ENCODE results near the gene HNRNPLL. TPM values are rescaled to one million over a fixed set of nuclear protein-coding genes. Genes with fewer than 3 reads are reported as not detected.

The HNRNPLL gene
- total RNA-seq, 3 donors from 2014 or later, result 48.3 to 75.1 (median 57.0) TPM

- H3K9me3 ChIP-seq, result peaks cover 4 to 5% of the 10 kb centered on the region in 2 donors
- H3K4me1 ChIP-seq, result no peaks in the 10 kb centered on the region
- DNase-seq (ENCODE audit: low spot score in 2 of 2), result no peak
- H3K4me3 ChIP-seq, result no peak overlapping the region
- TF ChIP-seq POLR2A (IDR thresholded peaks at IDR 0.05) (no peak), CTCF (IDR thresholded peaks at IDR 0.05) (no peak), POLR2AphosphoS5 (IDR thresholded peaks at IDR 0.05) (no peak)
- H3K36me3 ChIP-seq, result no peaks in the 10 kb centered on the region
- intact Hi-C loops (cut with DNase I; ENCODE audit: low total_unique reads), result no loop called here
- H3K27me3 ChIP-seq, result no peaks in the 10 kb centered on the region
- no peak overlapping the region for H3K27ac ChIP-seq
Observed at GRCh38 chr2:38632980-38633379, 30.3 kb upstream of the HNRNPLL start.

DNA sequence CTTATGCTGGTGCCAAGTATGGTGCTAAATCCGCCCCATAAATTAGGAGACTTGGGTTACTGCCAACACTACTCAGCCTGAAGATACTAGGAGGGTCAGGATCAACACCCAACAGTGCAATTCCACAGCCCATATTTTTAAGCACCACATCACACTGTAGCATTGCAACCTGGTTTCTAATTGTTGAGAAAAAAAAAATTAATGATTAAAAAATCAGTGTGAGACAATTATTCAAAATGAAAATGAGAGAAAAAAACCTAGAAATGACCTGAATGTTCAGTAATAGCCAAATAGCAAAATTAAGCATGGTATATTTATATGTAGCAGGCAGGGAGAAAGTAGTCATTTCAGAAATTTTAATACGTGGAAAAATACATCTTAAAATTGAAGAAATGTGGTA is 29.2 kb upstream of the HNRNPLL start:
- intact Hi-C loops (cut with DNase I; ENCODE audit: low total_unique reads), result no loop called here
- Histone ChIP-seq H3K4me1 (no peaks in the 10 kb centered on the region), H3K36me3 (no peaks in the 10 kb centered on the region), H3K27me3 (no peaks in the 10 kb centered on the region), H3K4me3 (no peak overlapping the region), H3K9me3 (peaks cover 4 to 5% of the 10 kb centered on the region in 2 donors), H3K27ac (no peak overlapping the region)
- TF ChIP-seq CTCF (IDR thresholded peaks at IDR 0.05), result no peak
- TF ChIP-seq POLR2A (IDR thresholded peaks at IDR 0.05), result no peak
- no peak for TF ChIP-seq POLR2AphosphoS5 (IDR thresholded peaks at IDR 0.05)
- no peak for DNase-seq (ENCODE audit: low spot score in 2 of 2)

DNA sequence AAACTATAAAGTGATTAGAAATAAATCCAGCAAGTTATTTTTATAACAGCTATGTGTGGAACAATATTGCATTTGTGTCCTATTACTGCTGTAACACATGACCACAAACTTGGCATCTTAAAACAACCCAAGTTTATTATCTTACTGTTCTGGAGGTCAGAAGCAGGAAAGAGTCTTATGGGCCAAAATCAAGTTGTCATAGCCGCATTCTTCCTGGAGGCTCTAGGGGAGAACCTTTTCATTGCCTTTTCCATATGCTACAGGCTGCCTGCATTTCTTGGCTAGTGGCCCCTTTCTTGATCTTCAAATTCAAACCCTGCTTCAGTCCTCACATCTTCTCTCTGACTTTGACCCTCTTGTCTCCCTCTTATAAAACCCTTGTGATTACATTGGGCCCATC is 27.0 kb upstream of the HNRNPLL start:
- Histone ChIP-seq H3K9me3 (peaks cover 4 to 5% of the 10 kb centered on the region in 2 donors), H3K27me3 (no peaks in the 10 kb centered on the region), H3K4me3 (no peak overlapping the region), H3K27ac (no peak overlapping the region), H3K36me3 (no peaks in the 10 kb centered on the region), H3K4me1 (no peaks in the 10 kb centered on the region)
- intact Hi-C loops (cut with DNase I; ENCODE audit: low total_unique reads), result no loop called here
- no peak for TF ChIP-seq POLR2AphosphoS5 (IDR thresholded peaks at IDR 0.05)
- no peak for TF ChIP-seq POLR2A (IDR thresholded peaks at IDR 0.05)
- TF ChIP-seq CTCF (IDR thresholded peaks at IDR 0.05), result no peak
- DNase-seq (ENCODE audit: low spot score in 2 of 2), result no peak

DNA sequence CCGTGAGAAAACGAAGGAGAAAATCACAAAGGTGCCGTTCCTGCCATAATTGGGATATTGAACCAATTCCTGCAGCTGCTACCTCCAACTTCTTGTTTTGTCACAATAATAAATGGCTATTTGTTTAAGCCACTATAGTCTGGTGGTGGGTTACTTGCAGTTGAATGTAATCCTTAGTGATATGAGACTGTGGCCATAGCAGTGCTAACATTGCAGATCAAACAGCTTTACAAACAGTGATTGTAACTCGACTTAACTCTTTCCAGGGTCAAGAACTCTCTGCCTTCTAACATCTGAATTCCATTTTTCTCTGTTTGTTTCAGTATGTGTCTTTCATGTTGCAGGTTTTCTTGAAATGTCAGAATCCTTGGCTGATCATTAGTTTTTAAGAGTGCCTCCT is 24.7 kb upstream of the HNRNPLL start:
- intact Hi-C loops (cut with DNase I; ENCODE audit: low total_unique reads), result no loop called here
- TF ChIP-seq POLR2A (IDR thresholded peaks at IDR 0.05) (no peak), POLR2AphosphoS5 (IDR thresholded peaks at IDR 0.05) (no peak), CTCF (IDR thresholded peaks at IDR 0.05) (no peak)
- peaks cover 4 to 5% of the 10 kb centered on the region in 2 donors for H3K9me3 ChIP-seq
- no peaks in the 10 kb centered on the region for H3K4me1 ChIP-seq
- no peak overlapping the region for H3K4me3 ChIP-seq
- no peak overlapping the region for H3K27ac ChIP-seq
- no peaks in the 10 kb centered on the region for H3K36me3 ChIP-seq
- no peaks in the 10 kb centered on the region for H3K27me3 ChIP-seq
- DNase-seq (ENCODE audit: low spot score in 2 of 2), result no peak

- no peak for TF ChIP-seq POLR2AphosphoS5 (IDR thresholded peaks at IDR 0.05)
- no peak for TF ChIP-seq POLR2A (IDR thresholded peaks at IDR 0.05)
- TF ChIP-seq CTCF (IDR thresholded peaks at IDR 0.05), result no peak
- Histone ChIP-seq H3K27ac (no peak overlapping the region), H3K36me3 (no peaks in the 10 kb centered on the region), H3K4me1 (no peaks in the 10 kb centered on the region), H3K9me3 (peaks cover 4 to 5% of the 10 kb centered on the region in 2 donors), H3K27me3 (no peaks in the 10 kb centered on the region), H3K4me3 (no peak overlapping the region)
- intact Hi-C loops (cut with DNase I; ENCODE audit: low total_unique reads), result no loop called here
- no peak for DNase-seq (ENCODE audit: low spot score in 2 of 2)
Observed at GRCh38 chr2:38626326-38627035, 23.8 kb upstream of the HNRNPLL start.
